ENCODE measurements around the gene TREH.
"Not testable (repeated sequence)": the region's sequence is repeated elsewhere in the genome, so short reads cannot be mapped to it uniquely, and the experiment has no call there.

Gene TREH

DNA sequence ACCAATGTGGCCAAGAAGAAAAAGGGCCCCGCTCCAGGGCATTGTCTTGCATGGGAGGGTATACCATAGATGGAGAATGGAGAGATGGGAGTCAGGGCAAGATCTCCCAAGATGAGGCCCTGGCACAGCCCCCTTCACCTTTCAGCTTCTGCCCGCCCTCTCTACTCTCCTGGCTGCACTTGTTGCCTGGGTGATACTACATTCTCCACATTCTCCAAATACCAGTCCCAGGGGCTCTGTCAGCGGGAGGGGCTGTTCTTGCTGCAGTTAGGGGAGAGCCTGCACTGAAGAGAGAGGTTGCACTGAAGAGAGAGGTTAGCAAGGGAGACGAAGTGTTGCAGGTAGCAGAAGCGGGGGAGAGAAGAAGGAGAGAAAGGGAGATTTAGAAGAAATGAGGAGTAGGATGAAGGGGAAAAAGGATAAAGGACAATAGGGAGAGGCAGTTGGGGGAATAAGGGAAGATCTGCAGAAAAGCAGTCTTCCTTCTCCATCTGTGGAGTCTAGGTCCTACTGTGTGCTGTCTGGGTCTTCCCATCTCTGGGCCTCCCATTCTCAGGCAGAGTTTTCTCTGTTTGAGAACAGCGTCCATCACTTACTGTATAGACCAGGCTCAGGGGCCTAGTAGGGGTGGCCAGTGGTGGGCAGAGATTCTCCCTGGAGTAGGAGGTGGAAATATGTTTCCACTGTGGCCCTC is 64.0 kb downstream of the TREH start:
- H3K4me3 ChIP-seq (ENCODE audit: low read depth, low read length), result no peak overlapping the region
- TF ChIP-seq, protein P1, sequence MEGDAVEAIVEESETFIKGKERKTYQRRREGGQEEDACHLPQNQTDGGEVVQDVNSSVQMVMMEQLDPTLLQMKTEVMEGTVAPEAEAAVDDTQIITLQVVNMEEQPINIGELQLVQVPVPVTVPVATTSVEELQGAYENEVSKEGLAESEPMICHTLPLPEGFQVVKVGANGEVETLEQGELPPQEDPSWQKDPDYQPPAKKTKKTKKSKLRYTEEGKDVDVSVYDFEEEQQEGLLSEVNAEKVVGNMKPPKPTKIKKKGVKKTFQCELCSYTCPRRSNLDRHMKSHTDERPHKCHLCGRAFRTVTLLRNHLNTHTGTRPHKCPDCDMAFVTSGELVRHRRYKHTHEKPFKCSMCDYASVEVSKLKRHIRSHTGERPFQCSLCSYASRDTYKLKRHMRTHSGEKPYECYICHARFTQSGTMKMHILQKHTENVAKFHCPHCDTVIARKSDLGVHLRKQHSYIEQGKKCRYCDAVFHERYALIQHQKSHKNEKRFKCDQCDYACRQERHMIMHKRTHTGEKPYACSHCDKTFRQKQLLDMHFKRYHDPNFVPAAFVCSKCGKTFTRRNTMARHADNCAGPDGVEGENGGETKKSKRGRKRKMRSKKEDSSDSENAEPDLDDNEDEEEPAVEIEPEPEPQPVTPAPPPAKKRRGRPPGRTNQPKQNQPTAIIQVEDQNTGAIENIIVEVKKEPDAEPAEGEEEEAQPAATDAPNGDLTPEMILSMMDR (IDR thresholded peaks at IDR 0.05; ENCODE audit: low read depth, low read length, missing control alignments), result no peak
- no peak for DNase-seq (ENCODE audit: low read depth)

DNA sequence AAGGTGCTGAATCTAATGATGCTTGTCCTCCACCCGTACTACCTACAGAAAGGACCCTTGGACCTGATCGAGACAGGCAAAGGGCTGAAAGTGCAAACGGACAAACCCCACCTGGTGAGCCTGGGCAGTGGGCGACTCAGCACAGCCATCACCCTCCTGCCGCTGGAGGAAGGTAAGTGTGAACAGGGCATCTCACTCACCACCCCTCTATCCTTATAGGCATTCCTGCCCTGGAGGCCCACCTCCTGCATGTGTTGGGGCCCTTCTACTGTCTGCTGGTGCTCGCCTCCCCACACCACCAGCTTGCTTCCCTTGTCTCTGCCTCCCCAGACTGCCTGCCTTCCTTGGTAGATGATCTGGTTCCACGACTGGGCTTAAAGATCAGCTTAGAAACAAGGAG is 64.9 kb downstream of the TREH start:
- H3K4me3 ChIP-seq (ENCODE audit: low read depth, low read length), result no peak overlapping the region
- DNase-seq (ENCODE audit: low read depth), result no peak
- TF ChIP-seq, protein P1 (IDR thresholded peaks at IDR 0.05; ENCODE audit: low read depth, low read length, missing control alignments), result no peak

DNA sequence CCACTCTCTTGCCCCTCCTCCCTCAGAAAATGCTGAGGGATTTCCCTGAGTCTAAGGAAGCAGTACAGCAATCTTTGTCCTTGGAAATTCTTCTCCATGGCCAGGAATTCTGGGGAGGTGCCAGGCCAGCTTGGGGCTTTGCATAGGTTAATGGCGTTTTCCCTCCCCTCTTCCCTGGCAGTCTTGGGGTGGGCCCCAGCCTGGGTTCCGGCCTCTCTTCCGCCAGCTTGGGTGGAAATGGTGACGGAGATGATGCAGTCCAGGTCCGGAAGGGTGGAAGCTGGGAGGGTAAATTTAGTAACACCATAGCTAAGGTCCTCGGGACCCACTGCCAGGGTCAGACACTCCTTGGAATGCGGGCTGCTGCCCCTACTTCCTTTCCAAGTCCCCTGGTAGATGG is 67.1 kb downstream of the TREH start:
- TF ChIP-seq, protein P1 (IDR thresholded peaks at IDR 0.05; ENCODE audit: low read depth, low read length, missing control alignments), result no peak
- DNase-seq (ENCODE audit: low read depth), result no peak
- H3K4me3 ChIP-seq (ENCODE audit: low read depth, low read length), result no peak overlapping the region

DNA sequence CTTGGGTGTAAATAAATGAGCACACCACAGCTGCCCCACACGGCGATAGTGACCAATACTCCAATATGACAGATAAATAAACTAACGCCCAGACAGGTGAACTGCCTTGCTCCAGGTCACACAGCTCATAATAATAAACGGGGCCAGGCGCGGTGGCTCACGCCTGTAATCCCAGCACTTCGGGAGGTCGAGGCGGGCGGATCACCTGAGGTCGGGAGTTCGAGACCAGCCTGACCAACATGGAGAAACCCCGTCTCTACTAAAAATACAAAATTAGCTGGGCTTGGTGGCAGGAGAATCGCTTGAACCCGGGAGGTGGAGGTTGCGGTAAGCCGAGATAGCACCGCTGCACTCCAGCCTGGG is 68.0 kb downstream of the TREH start:
- DNase-seq (ENCODE audit: low read depth); H3K4me3 ChIP-seq (ENCODE audit: low read depth, low read length): not testable (repeated sequence)

DNA sequence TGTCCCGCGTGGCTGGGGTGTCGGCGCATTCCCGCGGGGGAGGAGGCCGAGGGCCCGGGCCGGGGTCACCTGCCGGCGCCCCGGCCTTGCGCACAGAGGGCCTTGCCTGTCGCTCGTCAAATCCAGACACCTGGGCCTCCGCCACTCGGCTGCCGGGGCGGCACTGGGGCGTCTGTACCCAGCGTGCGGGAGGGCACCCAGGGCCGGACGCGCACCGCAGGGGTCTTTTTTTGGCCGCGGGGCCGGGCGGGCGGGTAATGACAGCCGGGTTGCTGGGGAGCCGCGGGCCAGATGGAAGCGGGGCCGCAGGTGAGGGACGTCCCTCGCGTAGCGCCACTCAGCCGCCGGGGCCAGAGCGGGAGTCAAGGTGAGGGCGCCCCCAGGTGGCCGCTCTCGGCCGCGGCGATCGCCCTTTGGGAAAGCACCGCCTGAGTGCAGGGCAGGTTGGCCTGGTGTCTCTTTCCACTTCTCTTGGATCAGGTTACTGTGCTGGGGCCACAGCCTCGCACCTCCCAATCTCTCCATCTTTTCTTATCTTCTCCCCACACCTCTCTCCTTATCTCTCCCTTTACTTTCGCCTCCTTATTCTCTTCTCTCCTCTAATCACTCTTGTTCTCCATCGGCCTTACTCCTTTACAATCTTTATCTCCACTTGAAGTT is 68.5 kb downstream of the TREH start:
- DNase-seq (ENCODE audit: low read depth), result no peak
- TF ChIP-seq, protein P1 (IDR thresholded peaks at IDR 0.05; ENCODE audit: low read depth, low read length, missing control alignments), result peak; percentile 89
- no peak overlapping the region; the same call in 1 of the 2 replicates for H3K4me3 ChIP-seq (ENCODE audit: low read depth, low read length)

DNA sequence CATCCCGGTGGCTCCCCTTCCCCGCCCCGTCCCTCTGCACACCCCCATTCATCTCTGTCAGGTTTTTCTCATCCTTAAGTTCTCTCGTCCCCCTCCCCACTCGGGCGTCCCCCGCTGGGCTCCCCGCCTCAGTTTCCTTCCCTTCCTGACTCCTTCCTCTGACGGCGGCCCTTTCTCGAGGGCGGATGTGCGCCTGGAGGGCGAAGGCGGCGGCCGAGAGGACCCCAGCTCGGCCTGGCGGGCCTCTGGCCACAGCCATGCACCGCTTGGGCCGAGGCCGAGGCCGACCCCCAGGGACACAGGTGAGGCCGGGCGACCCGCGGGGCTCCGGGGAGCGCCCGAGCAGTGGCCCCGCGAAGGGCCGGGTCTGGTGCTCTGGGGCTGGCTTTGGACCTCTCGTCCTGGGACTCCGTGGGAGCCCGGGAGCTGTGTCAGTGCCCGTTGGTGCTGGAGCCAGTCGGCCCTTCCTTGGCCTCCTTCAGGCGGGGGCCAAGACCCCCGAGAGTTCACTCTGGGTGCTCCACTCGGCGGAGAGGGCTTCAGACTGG is 69.2 kb downstream of the TREH start:
- no peak overlapping the region for H3K4me3 ChIP-seq (ENCODE audit: low read depth, low read length)
- TF ChIP-seq, protein P1 (IDR thresholded peaks at IDR 0.05; ENCODE audit: low read depth, low read length, missing control alignments), result no peak
- DNase-seq (ENCODE audit: low read depth), result no peak

DNA sequence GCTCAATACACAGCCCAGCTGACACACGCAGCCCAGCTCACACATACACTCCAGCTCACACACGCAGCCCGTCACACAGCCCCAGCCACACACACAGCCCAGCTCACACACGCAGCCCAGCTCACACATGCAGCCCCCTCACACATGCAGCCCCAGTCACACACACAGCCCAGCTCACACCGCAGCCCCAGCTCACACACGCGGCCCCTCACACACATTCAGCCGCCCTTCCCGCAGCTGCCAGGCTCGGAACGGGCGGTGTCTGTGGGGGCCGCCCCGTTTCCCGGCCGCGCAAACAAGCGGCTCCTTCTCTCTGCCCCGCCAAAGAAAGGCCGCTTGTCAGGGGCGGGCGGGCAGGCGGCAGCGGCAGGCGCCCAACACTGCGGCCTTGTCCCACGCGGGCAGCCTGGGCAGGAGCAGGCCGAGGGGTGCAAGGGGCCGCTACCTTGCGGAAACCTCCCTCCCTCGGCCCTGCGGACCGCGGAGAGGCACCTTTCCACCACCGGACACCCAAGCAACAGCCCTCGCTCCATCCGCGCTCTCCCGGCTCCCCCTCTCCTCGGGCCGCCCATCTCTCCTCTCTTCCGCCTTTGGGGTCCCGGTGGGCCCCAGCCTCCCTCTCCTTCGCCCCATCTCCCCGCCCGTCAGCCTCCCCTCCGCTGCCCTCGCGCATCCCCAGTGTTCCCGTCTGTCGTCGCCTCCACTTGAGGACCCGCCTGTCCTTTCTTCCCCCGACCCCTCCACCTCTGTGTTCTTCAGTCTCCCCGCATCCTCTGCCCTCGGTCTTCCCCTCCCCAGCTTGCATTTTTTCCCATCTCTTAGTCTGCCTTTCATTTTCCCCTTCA is 69.8 kb downstream of the TREH start:
- no peak for DNase-seq (ENCODE audit: low read depth)
- TF ChIP-seq, protein P1 (IDR thresholded peaks at IDR 0.05; ENCODE audit: low read depth, low read length, missing control alignments), result no peak
- H3K4me3 ChIP-seq (ENCODE audit: low read depth, low read length), result no peak overlapping the region

All from GM12864 (cell line).